ENCODE results near the gene SURF1. TPM values are rescaled to one million over a fixed set of nuclear protein-coding genes. Genes with fewer than 3 reads are reported as not detected.

The SURF1 gene
- polyA plus RNA-seq, 4 donors, result 34.5 to 46.9 (median 43.5) TPM

Other genes starting within 250 kb of the SURF1 start
- gene RALGDS, start 235.2 kb downstream of the SURF1 start, polyA plus RNA-seq (ENCODE audit: insufficient read length in 4 of 4), result 10 to 100 TPM; 32.2 to 47.1 (median 33.5) TPM
- 1 to 10 TPM; 1.9 to 3.1 (median 2.8) TPM for gene GBGT1, start 192.6 kb downstream of the SURF1 start, polyA plus RNA-seq (ENCODE audit: insufficient read length in 4 of 4)
- gene OBP2B, start 147.2 kb downstream of the SURF1 start, polyA plus RNA-seq (ENCODE audit: insufficient read length in 4 of 4), result under 1 TPM in 3 of 4 donors, not detected in 1; 0.17 to 0.28 (median 0.22) TPM
- 10 to 100 TPM; 13.2 to 32.8 (median 18.4) TPM for gene ABO, start 81.3 kb downstream of the SURF1 start, polyA plus RNA-seq (ENCODE audit: insufficient read length in 4 of 4)
- gene SURF6, start 20.3 kb downstream of the SURF1 start, polyA plus RNA-seq (ENCODE audit: insufficient read length in 4 of 4), result 10 to 100 TPM; 27.2 to 38.2 (median 32.2) TPM
- 10 to 100 TPM; 25.7 to 34.8 (median 30.6) TPM for gene MED22, start 8.4 kb downstream of the SURF1 start, polyA plus RNA-seq (ENCODE audit: insufficient read length in 4 of 4)
- gene RPL7A, start 8.3 kb downstream of the SURF1 start, polyA plus RNA-seq (ENCODE audit: insufficient read length in 4 of 4), result 1,000 to 10,000 TPM; 2,281 to 2,842 (median 2,604) TPM
- 10 to 100 TPM; 21.6 to 28.6 (median 24.5) TPM for gene SURF2, start 63 bp upstream of the SURF1 start, polyA plus RNA-seq (ENCODE audit: insufficient read length in 4 of 4)
- 100 to 1,000 TPM; 161 to 180 (median 171) TPM for gene SURF4, start 19.6 kb upstream of the SURF1 start, polyA plus RNA-seq (ENCODE audit: insufficient read length in 4 of 4)
- 1 to 10 TPM; 3.1 to 6.4 (median 4.8) TPM for gene STKLD1, start 19.9 kb upstream of the SURF1 start, polyA plus RNA-seq (ENCODE audit: insufficient read length in 4 of 4)
- gene REXO4, start 61.5 kb upstream of the SURF1 start, polyA plus RNA-seq (ENCODE audit: insufficient read length in 4 of 4), result 10 to 100 TPM; 27.7 to 33.4 (median 32.5) TPM
- gene ADAMTS13, start 65.9 kb upstream of the SURF1 start, polyA plus RNA-seq (ENCODE audit: insufficient read length in 4 of 4), result 10 to 100 TPM in 2 of 4 donors, 1 to 10 TPM in 2; 6.1 to 14.4 (median 11.7) TPM
- gene CACFD1, start 103.5 kb upstream of the SURF1 start, polyA plus RNA-seq (ENCODE audit: insufficient read length in 4 of 4), result 10 to 100 TPM; 24.9 to 40.7 (median 33.4) TPM
- 1 to 10 TPM in 3 of 4 donors, under 1 TPM in 1; 0.93 to 1.7 (median 1.7) TPM for gene SLC2A6, start 122.6 kb upstream of the SURF1 start, polyA plus RNA-seq (ENCODE audit: insufficient read length in 4 of 4)
- gene MYMK, start 168.5 kb upstream of the SURF1 start, polyA plus RNA-seq (ENCODE audit: insufficient read length in 4 of 4), result not detected
- gene ADAMTSL2, start 178.2 kb upstream of the SURF1 start, polyA plus RNA-seq (ENCODE audit: insufficient read length in 4 of 4), result 1 to 10 TPM; 1.5 to 2.8 (median 2.2) TPM